ENCODE measurements around the gene SIGLEC14.

Gene SIGLEC14

DNA sequence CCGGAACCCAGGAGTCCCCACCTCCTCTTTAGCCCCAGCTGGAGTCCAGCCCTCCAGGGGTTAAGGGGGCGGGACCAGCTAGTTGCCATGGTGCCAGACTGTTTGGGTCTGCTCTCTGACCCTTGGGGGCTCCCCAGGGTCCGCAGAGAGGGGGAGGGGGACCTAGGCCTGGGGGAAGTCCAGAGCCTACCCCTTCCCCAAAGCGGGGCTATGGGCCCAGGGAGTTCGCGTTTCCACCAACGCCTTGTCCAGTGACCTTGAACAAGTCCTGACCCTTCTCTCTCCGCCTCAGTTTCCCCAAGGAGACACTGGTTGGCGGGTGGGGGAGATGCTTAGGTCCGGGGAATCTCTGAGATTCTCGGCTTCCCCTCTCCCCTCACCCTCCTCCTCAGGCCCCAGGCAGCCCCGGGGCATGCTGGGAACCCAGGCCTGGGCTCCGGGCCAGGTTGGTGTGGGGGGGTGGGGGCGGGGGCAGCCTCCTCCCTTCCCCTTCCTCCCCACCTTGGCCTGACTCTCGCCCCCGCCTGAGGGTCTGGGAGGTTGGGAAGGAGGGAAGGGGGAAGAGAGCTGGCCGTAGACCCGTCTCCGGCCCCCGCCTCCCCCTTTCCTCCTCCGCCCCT, 43.9 kb upstream of the SIGLEC14 start:
- peak overlapping the region; percentile 12; the same call in 1 of the 2 replicates for H2AFZ ChIP-seq (ENCODE audit: low read length)
- no peaks in the 10 kb centered on the region for H4K20me1 ChIP-seq (ENCODE audit: insufficient read depth, low read length)
- no peak overlapping the region for H3K27ac ChIP-seq (ENCODE audit: low read depth, low read length, poor library complexity, severe bottlenecking)

DNA sequence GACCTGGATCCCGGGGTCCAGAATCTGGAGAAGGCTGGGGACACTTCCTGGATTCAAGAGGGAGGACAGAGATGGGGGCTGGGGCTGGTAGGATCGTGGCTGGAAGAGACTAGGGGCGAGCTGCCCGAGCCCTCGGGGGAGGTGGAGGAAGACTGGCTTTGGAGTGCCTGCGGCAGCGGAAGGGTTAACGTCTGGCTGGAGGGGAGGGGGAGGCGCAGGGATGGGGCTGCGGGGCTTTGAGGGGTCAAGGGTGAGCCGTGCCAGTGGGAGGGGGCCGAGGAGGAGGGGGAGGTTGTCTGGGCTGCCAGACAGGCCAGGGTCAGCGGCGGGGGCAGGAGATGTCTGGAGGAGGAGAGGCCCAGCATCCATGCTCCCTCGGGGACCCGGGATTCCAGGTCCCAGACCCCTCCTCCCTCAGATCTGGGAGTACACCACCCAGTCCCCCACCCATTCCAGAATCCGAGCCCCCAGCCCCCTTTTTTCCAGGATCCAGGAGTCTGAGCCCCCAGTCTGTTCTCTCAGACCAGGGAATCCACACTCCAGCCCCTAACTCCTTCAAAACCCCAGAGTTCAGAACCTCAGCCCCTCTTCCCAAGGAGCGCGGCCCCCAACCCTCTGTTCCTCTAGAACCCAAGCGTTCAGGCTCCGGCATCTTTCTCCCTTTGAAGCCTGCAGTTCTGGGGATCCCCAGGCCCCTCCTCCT, 43.3 kb upstream of the SIGLEC14 start:
- Histone ChIP-seq H3K79me2 (ENCODE audit: insufficient read depth, low read length) (no peaks in the 10 kb centered on the region), H3K4me3 (ENCODE audit: low read depth, low read length, poor library complexity, severe bottlenecking) (peak overlapping the region; percentile 61), H3K27ac (ENCODE audit: low read depth, low read length, poor library complexity, severe bottlenecking) (no peak overlapping the region), H3K9me3 (ENCODE audit: low read length) (no peaks in the 10 kb centered on the region), H3F3A (ENCODE audit: insufficient read depth, low read length) (no peaks in the 10 kb centered on the region), H3K27me3 (ENCODE audit: insufficient read depth, low read length) (no peaks in the 10 kb centered on the region), H3K4me1 (ENCODE audit: insufficient read depth, low read length, severe bottlenecking) (peaks cover 17% of the 10 kb centered on the region), H3K9me2 (ENCODE audit: low read depth, low read length) (no peaks in the 10 kb centered on the region), H3K4me2 (ENCODE audit: low read length) (peak overlapping the region; percentile 78), H4K20me1 (ENCODE audit: insufficient read depth, low read length) (no peaks in the 10 kb centered on the region), H2AFZ (ENCODE audit: low read length) (no peak overlapping the region), H3K9ac (ENCODE audit: low read length) (peak overlapping the region; percentile 49; the same call in 1 of the 2 replicates), H3K36me3 (ENCODE audit: insufficient read depth, low read length) (no peaks in the 10 kb centered on the region)
- TF ChIP-seq, protein P1, sequence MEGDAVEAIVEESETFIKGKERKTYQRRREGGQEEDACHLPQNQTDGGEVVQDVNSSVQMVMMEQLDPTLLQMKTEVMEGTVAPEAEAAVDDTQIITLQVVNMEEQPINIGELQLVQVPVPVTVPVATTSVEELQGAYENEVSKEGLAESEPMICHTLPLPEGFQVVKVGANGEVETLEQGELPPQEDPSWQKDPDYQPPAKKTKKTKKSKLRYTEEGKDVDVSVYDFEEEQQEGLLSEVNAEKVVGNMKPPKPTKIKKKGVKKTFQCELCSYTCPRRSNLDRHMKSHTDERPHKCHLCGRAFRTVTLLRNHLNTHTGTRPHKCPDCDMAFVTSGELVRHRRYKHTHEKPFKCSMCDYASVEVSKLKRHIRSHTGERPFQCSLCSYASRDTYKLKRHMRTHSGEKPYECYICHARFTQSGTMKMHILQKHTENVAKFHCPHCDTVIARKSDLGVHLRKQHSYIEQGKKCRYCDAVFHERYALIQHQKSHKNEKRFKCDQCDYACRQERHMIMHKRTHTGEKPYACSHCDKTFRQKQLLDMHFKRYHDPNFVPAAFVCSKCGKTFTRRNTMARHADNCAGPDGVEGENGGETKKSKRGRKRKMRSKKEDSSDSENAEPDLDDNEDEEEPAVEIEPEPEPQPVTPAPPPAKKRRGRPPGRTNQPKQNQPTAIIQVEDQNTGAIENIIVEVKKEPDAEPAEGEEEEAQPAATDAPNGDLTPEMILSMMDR (IDR thresholded peaks at IDR 0.05; ENCODE audit: low read length) = no peak
- TF ChIP-seq EZH2 (IDR thresholded peaks at IDR 0.05; ENCODE audit: borderline replicate concordance, low read length) = no peak

More for the DNA sequence above, 43.9 kb upstream of the SIGLEC14 start:
- Histone ChIP-seq H3K4me3 (ENCODE audit: low read depth, low read length, poor library complexity, severe bottlenecking) (peak overlapping the region; percentile 61), H3K9me2 (ENCODE audit: low read depth, low read length) (no peaks in the 10 kb centered on the region), H3K9me3 (ENCODE audit: low read length) (no peaks in the 10 kb centered on the region), H3K36me3 (ENCODE audit: insufficient read depth, low read length) (no peaks in the 10 kb centered on the region), H3K27me3 (ENCODE audit: insufficient read depth, low read length) (no peaks in the 10 kb centered on the region), H3K4me2 (ENCODE audit: low read length) (peak overlapping the region; percentile 78), H3K79me2 (ENCODE audit: insufficient read depth, low read length) (no peaks in the 10 kb centered on the region), H3K4me1 (ENCODE audit: insufficient read depth, low read length, severe bottlenecking) (peaks cover 17% of the 10 kb centered on the region), H3K9ac (ENCODE audit: low read length) (peak overlapping the region; percentile 49; the same call in 1 of the 2 replicates), H3F3A (ENCODE audit: insufficient read depth, low read length) (no peaks in the 10 kb centered on the region)
- TF ChIP-seq, protein P1 (IDR thresholded peaks at IDR 0.05; ENCODE audit: low read length) = no peak
- TF ChIP-seq EZH2 (IDR thresholded peaks at IDR 0.05; ENCODE audit: borderline replicate concordance, low read length) = no peak

DNA sequence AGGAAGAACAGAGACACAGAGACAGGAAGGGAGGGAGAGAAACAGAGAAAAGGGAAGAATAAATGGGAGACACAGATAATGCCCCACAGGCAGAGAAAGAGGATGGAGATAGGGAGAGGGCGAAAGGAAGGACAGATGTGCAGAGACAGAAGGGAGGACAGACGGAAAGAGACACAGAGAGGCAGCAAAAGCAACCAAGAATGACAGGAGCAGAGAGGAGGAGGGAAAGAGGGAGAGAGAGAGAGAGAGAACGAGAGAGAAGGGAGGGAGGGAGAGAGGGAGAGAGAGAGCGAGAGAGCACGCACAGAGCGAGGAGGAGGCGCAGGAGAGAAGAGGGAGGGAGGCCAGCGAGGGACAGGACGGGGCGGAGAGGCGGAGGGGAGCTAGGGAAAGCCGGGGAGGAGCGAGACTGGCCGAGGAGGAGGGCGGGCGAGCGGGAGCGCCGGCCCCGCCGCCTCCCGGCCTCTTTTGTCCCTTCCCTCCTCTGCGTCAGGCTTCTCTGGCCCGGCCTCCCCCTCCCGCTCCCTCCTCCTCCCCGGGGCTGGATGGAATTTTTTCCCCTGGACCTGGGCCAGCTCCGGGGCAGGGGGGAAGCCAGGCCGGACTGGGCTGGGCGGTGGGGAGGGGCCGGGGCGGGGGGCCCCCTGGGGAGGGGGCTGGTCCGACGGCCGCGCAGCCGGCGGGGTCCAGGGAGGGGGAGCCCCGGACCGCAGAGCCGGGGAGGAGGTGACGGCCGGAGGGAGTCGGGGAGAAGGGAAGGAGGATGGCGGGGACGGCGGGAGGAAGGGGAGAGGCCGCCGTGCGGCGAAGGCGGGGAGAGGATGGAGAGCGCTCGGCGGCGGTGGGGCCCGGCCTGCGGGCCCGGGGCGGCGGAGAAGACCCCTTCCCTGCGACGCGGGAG, 42.3 kb upstream of the SIGLEC14 start:
- Histone ChIP-seq H3K4me1 (ENCODE audit: insufficient read depth, low read length, severe bottlenecking) (peaks cover 17% of the 10 kb centered on the region), H3F3A (ENCODE audit: insufficient read depth, low read length) (no peaks in the 10 kb centered on the region), H3K27me3 (ENCODE audit: insufficient read depth, low read length) (no peaks in the 10 kb centered on the region), H3K9me3 (ENCODE audit: low read length) (no peaks in the 10 kb centered on the region), H2AFZ (ENCODE audit: low read length) (no peak overlapping the region), H3K79me2 (ENCODE audit: insufficient read depth, low read length) (no peaks in the 10 kb centered on the region), H3K4me3 (ENCODE audit: low read depth, low read length, poor library complexity, severe bottlenecking) (peak overlapping the region; percentile 20), H3K4me2 (ENCODE audit: low read length) (no peak overlapping the region), H3K9me2 (ENCODE audit: low read depth, low read length) (no peaks in the 10 kb centered on the region), H4K20me1 (ENCODE audit: insufficient read depth, low read length) (no peaks in the 10 kb centered on the region), H3K36me3 (ENCODE audit: insufficient read depth, low read length) (no peaks in the 10 kb centered on the region; the same call in 1 of the 2 replicates), H3K9ac (ENCODE audit: low read length) (no peak overlapping the region), H3K27ac (ENCODE audit: low read depth, low read length, poor library complexity, severe bottlenecking) (no peak overlapping the region)
- TF ChIP-seq, protein P1 (IDR thresholded peaks at IDR 0.05; ENCODE audit: low read length) = no peak
- TF ChIP-seq EZH2 (IDR thresholded peaks at IDR 0.05; ENCODE audit: borderline replicate concordance, low read length) = no peak
